RWPE1 (cell line): ENCODE results near the gene CCBE1.

Source experiments
- CTCF ChIA-PET: fragments of 350-600 bp; sonication (Branson Sonifier 250); formaldehyde crosslinking; extraction: SDS; loops from one replicate; lab custom pipeline; 2021; lab: Yijun Ruan, JAX
- POLR2A ChIA-PET: fragments of 400-600 bp; formaldehyde crosslinking; extraction: SDS; loops from one replicate; lab custom pipeline; 2020; ENCODE audit warnings: antibody characterized with exemption; ENCODE audit not compliant: low non-redundant PET; lab: Yijun Ruan, JAX
- DNase-seq: peaks from one replicate; pipeline ENCODE4 v3.0.0; 2012; ENCODE audit warnings: low spot score
- H3K27ac ChIP-seq: fragments of 450-650 bp; 2 replicates; pipeline ENCODE4 v1.5.1; 2017
- TF ChIP-seq, protein P1 (sequence below): fragments of 450-650 bp; conservative IDR thresholded peaks from 2 replicates; pipeline ENCODE4 v1.5.1; 2017; ENCODE audit warnings: low read depth, mild to moderate bottlenecking

The CCBE1 gene

DNA sequence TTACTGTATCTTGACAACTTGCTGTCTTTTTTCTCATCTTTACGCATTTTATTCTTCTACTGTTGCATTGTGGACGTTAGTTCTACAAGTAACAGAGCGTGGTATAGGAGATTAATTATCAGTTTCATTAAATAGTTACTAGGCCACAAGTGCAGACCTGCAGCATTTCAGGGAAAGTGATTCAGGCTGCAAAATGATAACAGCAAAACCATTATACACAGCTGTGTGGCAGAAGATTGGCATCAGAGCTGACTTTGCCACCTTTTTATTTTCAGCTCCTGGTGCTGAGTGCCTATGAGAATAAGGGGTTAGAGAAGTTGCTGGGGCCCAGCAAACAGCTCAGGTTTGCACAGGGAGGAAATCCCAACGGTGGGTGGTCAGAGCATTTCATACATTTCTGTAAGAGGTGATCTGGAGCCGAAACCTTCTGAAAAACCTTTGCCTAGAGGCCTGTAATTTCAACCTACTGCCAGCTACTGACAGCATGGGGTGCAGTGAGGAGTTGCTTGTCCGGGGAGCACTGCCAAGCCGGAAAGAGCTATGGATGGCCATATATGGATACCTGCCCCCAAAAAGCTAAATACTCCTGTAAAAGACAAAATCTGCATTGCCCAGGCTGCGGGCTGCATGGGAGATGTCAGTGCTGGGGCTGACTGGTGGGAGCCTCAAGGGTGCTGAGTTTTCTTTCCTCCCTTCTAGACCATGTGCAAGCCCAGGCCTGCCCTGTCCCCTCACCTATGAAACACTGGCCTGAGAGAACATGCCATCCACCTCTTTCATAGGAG lies 2.7 kb upstream of the CCBE1 start:
- POLR2A ChIA-PET: no interaction called here
- no peak for DNase-seq

DNA sequence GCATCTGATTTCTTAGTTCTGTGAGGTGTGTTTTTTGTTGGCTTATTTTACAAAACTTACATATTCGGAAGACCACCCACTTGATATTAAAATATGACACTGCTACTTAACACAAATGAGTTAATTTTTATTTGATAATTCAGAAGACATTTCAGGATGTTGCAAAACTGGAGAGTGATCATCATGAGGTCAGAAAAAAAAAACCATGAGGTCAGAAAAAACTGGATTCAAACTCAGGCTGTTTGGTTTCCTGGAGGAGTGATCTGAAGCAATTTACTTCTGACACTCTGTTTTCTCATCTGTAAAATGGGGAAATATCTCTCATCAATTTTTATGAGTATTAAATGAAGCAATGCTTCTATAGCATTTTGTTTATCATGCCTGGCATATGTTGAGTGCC lies 1.8 kb upstream of the CCBE1 start:
- TF ChIP-seq, protein P1, sequence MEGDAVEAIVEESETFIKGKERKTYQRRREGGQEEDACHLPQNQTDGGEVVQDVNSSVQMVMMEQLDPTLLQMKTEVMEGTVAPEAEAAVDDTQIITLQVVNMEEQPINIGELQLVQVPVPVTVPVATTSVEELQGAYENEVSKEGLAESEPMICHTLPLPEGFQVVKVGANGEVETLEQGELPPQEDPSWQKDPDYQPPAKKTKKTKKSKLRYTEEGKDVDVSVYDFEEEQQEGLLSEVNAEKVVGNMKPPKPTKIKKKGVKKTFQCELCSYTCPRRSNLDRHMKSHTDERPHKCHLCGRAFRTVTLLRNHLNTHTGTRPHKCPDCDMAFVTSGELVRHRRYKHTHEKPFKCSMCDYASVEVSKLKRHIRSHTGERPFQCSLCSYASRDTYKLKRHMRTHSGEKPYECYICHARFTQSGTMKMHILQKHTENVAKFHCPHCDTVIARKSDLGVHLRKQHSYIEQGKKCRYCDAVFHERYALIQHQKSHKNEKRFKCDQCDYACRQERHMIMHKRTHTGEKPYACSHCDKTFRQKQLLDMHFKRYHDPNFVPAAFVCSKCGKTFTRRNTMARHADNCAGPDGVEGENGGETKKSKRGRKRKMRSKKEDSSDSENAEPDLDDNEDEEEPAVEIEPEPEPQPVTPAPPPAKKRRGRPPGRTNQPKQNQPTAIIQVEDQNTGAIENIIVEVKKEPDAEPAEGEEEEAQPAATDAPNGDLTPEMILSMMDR: no peak
- H3K27ac ChIP-seq: no peak overlapping the region
- no peak for DNase-seq
- ChIA-PET CTCF (no interaction called here), POLR2A (no interaction called here)

More for the DNA sequence above, 2.7 kb upstream of the CCBE1 start:
- peak overlapping the region; percentile 60 for H3K27ac ChIP-seq
- CTCF ChIA-PET: no interaction called here
- TF ChIP-seq, protein P1: no peak

GRCh38 chr18:59696311-59697235 lies 650 bp downstream of the CCBE1 start:
- CTCF ChIA-PET: interaction anchor here (0.6 to 2.6 kb wide), 13 partner anchors 8 to 300 kb away, joined by 3 to 10 read pairs (median 3); no protein-coding TSS in a partner anchor
- DNase-seq: no peak
- POLR2A ChIA-PET: no interaction called here
- H3K27ac ChIP-seq: peak overlapping the region; percentile 30; the same call in 1 of the 2 replicates
- TF ChIP-seq, protein P1: no peak

DNA sequence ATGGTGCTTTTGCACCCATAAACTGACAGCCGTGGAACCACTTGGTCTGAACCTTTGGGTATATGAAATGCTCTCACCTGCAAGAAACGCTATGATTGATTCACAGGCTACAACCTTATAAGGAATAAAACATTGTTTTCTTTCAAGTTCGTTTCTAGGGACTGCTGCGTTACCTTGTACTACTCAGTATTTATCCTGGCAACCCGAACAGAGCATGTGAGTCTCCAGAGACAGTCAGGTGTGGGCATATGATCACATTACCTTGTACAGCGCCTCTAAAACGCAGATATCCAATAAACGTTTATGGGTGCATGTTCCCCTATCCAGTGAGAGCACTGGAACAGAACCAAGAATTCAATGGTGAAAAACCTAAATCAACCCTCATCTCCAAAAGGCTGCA lies 1.7 kb downstream of the CCBE1 start:
- TF ChIP-seq, protein P1: no peak
- no peak for DNase-seq
- CTCF ChIA-PET: no interaction called here
- no peak overlapping the region for H3K27ac ChIP-seq
- POLR2A ChIA-PET: no interaction called here

- H3K27ac ChIP-seq: no peak overlapping the region
- ChIA-PET POLR2A (no interaction called here), CTCF (interaction anchor here (0.6 kb wide), 1 partner anchor 19 kb away, joined by 3 read pairs; no protein-coding TSS in a partner anchor)
- TF ChIP-seq, protein P1: no peak
- no peak for DNase-seq
These were observed 2.4 kb downstream of the CCBE1 start for GRCh38 chr18:59694824-59695223.

GRCh38 chr18:59691996-59692395 lies 5.2 kb downstream of the CCBE1 start:
- no peak for DNase-seq
- CTCF ChIA-PET: no interaction called here
- POLR2A ChIA-PET: no interaction called here
- TF ChIP-seq, protein P1: no peak
- no peak overlapping the region for H3K27ac ChIP-seq
